Measurements from ENCODE around the gene ADAP1.

Gene ADAP1

GRCh38 chr7:972676-973309 lies 18.3 kb upstream of the ADAP1 start:
- WGBS (ENCODE audit: extremely low coverage, insufficient coverage, low lambda C conversion rate) = no CpG with 5 or more reads among the region's 10 CpGs

GRCh38 chr7:972110-972509 lies 17.6 kb upstream of the ADAP1 start:
- WGBS (ENCODE audit: extremely low coverage, insufficient coverage, low lambda C conversion rate) = no CpG with 5 or more reads among the region's 12 CpGs
- H3K56ac ChIP-seq (ENCODE audit: low read length) = no peak overlapping the region
- no peak overlapping the region for H2AK5ac ChIP-seq (ENCODE audit: low read length)
- no peak overlapping the region for H3K4ac ChIP-seq (ENCODE audit: low read depth, low read length)
- no peak for DNase-seq
- no peak overlapping the region for H3K4me2 ChIP-seq (ENCODE audit: low read length)
- no peak overlapping the region for H3K23ac ChIP-seq (ENCODE audit: low read length)
- peaks cover 17% of the 10 kb centered on the region for H3K79me2 ChIP-seq (ENCODE audit: control insufficient read depth, insufficient read depth, low read length)
- no peak overlapping the region for H3K4me3 ChIP-seq (ENCODE audit: low read length)
- H3K79me1 ChIP-seq (ENCODE audit: low read length) = peaks cover 12% of the 10 kb centered on the region
- H3K36me3 ChIP-seq (ENCODE audit: control insufficient read depth, insufficient read depth, low read length) = peaks cover 12% of the 10 kb centered on the region
- H3K9ac ChIP-seq (ENCODE audit: low read length) = no peak overlapping the region
- H2BK5ac ChIP-seq (ENCODE audit: low read length) = no peak overlapping the region
- H3K27me3 ChIP-seq (ENCODE audit: insufficient read depth, low read length, poor library complexity) = no peaks in the 10 kb centered on the region
- no peak overlapping the region for H2BK15ac ChIP-seq (replicated peaks; ENCODE audit: low read depth)
- H4K5ac ChIP-seq (ENCODE audit: low read length) = no peak overlapping the region
- peaks cover 2% of the 10 kb centered on the region for H3K4me1 ChIP-seq (ENCODE audit: control insufficient read depth, low read depth, low read length)
- no peak overlapping the region for H4K8ac ChIP-seq (ENCODE audit: low read depth, low read length)
- no peak overlapping the region for H2BK120ac ChIP-seq (ENCODE audit: low read depth, low read length)
- no peak overlapping the region for H3K27ac ChIP-seq (ENCODE audit: low read depth, low read length)
- H3K18ac ChIP-seq (ENCODE audit: low read length) = no peak overlapping the region

More at GRCh38 chr7:972676-973309, 18.3 kb upstream of the ADAP1 start:
- Histone ChIP-seq H3K23ac (ENCODE audit: low read length) (no peak overlapping the region), H3K27ac (ENCODE audit: low read depth, low read length) (no peak overlapping the region), H2AK5ac (ENCODE audit: low read length) (no peak overlapping the region), H3K56ac (ENCODE audit: low read length) (no peak overlapping the region), H3K4me3 (ENCODE audit: low read length) (no peak overlapping the region), H4K5ac (ENCODE audit: low read length) (no peak overlapping the region), H3K27me3 (ENCODE audit: insufficient read depth, low read length, poor library complexity) (no peaks in the 10 kb centered on the region), H3K9ac (ENCODE audit: low read length) (no peak overlapping the region), H4K8ac (ENCODE audit: low read depth, low read length) (no peak overlapping the region), H2BK5ac (ENCODE audit: low read length) (no peak overlapping the region), H3K4me1 (ENCODE audit: control insufficient read depth, low read depth, low read length) (peaks cover 2% of the 10 kb centered on the region), H3K79me2 (ENCODE audit: control insufficient read depth, insufficient read depth, low read length) (peaks cover 17% of the 10 kb centered on the region), H3K36me3 (ENCODE audit: control insufficient read depth, insufficient read depth, low read length) (peaks cover 10% of the 10 kb centered on the region), H3K79me1 (ENCODE audit: low read length) (peaks cover 12% of the 10 kb centered on the region), H3K4me2 (ENCODE audit: low read length) (no peak overlapping the region), H2BK120ac (ENCODE audit: low read depth, low read length) (no peak overlapping the region), H2BK15ac (replicated peaks; ENCODE audit: low read depth) (no peak overlapping the region), H3K18ac (ENCODE audit: low read length) (no peak overlapping the region), H3K4ac (ENCODE audit: low read depth, low read length) (no peak overlapping the region)
- DNase-seq = no peak

GRCh38 chr7:970744-971143 lies 16.3 kb upstream of the ADAP1 start:
- Histone ChIP-seq H3K79me1 (ENCODE audit: low read length) (peaks cover 12% of the 10 kb centered on the region), H3K4me3 (ENCODE audit: low read length) (no peak overlapping the region), H3K56ac (ENCODE audit: low read length) (no peak overlapping the region), H3K79me2 (ENCODE audit: control insufficient read depth, insufficient read depth, low read length) (peaks cover 17% of the 10 kb centered on the region), H3K36me3 (ENCODE audit: control insufficient read depth, insufficient read depth, low read length) (peaks cover 12% of the 10 kb centered on the region), H3K27me3 (ENCODE audit: insufficient read depth, low read length, poor library complexity) (no peaks in the 10 kb centered on the region), H2BK15ac (replicated peaks; ENCODE audit: low read depth) (no peak overlapping the region), H3K18ac (ENCODE audit: low read length) (no peak overlapping the region), H3K4me2 (ENCODE audit: low read length) (no peak overlapping the region), H3K27ac (ENCODE audit: low read depth, low read length) (no peak overlapping the region), H2BK120ac (ENCODE audit: low read depth, low read length) (no peak overlapping the region), H2BK5ac (ENCODE audit: low read length) (no peak overlapping the region), H3K4ac (ENCODE audit: low read depth, low read length) (no peak overlapping the region), H2AK5ac (ENCODE audit: low read length) (no peak overlapping the region), H3K23ac (ENCODE audit: low read length) (no peak overlapping the region), H4K5ac (ENCODE audit: low read length) (no peak overlapping the region), H4K8ac (ENCODE audit: low read depth, low read length) (no peak overlapping the region), H3K4me1 (ENCODE audit: control insufficient read depth, low read depth, low read length) (peaks cover 2% of the 10 kb centered on the region), H3K9ac (ENCODE audit: low read length) (no peak overlapping the region)
- no peak for DNase-seq
- WGBS (ENCODE audit: extremely low coverage, insufficient coverage, low lambda C conversion rate) = no CpG with 5 or more reads among the region's 6 CpGs

- no peak overlapping the region for H3K56ac ChIP-seq (ENCODE audit: low read length)
- DNase-seq = no peak
- H3K4me3 ChIP-seq (ENCODE audit: low read length) = no peak overlapping the region
- H2AK5ac ChIP-seq (ENCODE audit: low read length) = no peak overlapping the region
- no peaks in the 10 kb centered on the region for H3K27me3 ChIP-seq (ENCODE audit: insufficient read depth, low read length, poor library complexity)
- no CpG with 5 or more reads among the region's 11 CpGs for WGBS (ENCODE audit: extremely low coverage, insufficient coverage, low lambda C conversion rate)
- H3K4me1 ChIP-seq (ENCODE audit: control insufficient read depth, low read depth, low read length) = peaks cover 2% of the 10 kb centered on the region
- no peak overlapping the region for H4K5ac ChIP-seq (ENCODE audit: low read length)
- peaks cover 12% of the 10 kb centered on the region for H3K36me3 ChIP-seq (ENCODE audit: control insufficient read depth, insufficient read depth, low read length)
- peaks cover 10% of the 10 kb centered on the region for H3K79me1 ChIP-seq (ENCODE audit: low read length)
- no peak overlapping the region for H2BK120ac ChIP-seq (ENCODE audit: low read depth, low read length)
- no peak overlapping the region for H3K4ac ChIP-seq (ENCODE audit: low read depth, low read length)
- no peak overlapping the region for H3K23ac ChIP-seq (ENCODE audit: low read length)
- H3K79me2 ChIP-seq (ENCODE audit: control insufficient read depth, insufficient read depth, low read length) = peaks cover 12% of the 10 kb centered on the region
- H3K27ac ChIP-seq (ENCODE audit: low read depth, low read length) = no peak overlapping the region
- no peak overlapping the region for H3K18ac ChIP-seq (ENCODE audit: low read length)
- H2BK15ac ChIP-seq (replicated peaks; ENCODE audit: low read depth) = no peak overlapping the region
- no peak overlapping the region for H4K8ac ChIP-seq (ENCODE audit: low read depth, low read length)
- H3K9ac ChIP-seq (ENCODE audit: low read length) = no peak overlapping the region
- no peak overlapping the region for H3K4me2 ChIP-seq (ENCODE audit: low read length)
- no peak overlapping the region for H2BK5ac ChIP-seq (ENCODE audit: low read length)
Measured at GRCh38 chr7:969403-969802, 14.9 kb upstream of the ADAP1 start.

GRCh38 chr7:968205-969105 lies 14.0 kb upstream of the ADAP1 start:
- peaks cover 7% of the 10 kb centered on the region for H3K79me1 ChIP-seq (ENCODE audit: low read length)
- WGBS (ENCODE audit: extremely low coverage, insufficient coverage, low lambda C conversion rate) = no CpG with 5 or more reads among the region's 24 CpGs
- H3K18ac ChIP-seq (ENCODE audit: low read length) = no peak overlapping the region
- DNase-seq = no peak
- H3K56ac ChIP-seq (ENCODE audit: low read length) = no peak overlapping the region
- no peak overlapping the region for H4K5ac ChIP-seq (ENCODE audit: low read length)
- no peak overlapping the region for H3K4me2 ChIP-seq (ENCODE audit: low read length)
- H2BK120ac ChIP-seq (ENCODE audit: low read depth, low read length) = no peak overlapping the region
- no peak overlapping the region for H3K4me3 ChIP-seq (ENCODE audit: low read length)
- H3K27ac ChIP-seq (ENCODE audit: low read depth, low read length) = no peak overlapping the region
- no peaks in the 10 kb centered on the region for H3K27me3 ChIP-seq (ENCODE audit: insufficient read depth, low read length, poor library complexity)
- H2BK15ac ChIP-seq (replicated peaks; ENCODE audit: low read depth) = no peak overlapping the region
- H2BK5ac ChIP-seq (ENCODE audit: low read length) = no peak overlapping the region
- peaks cover 9% of the 10 kb centered on the region for H3K79me2 ChIP-seq (ENCODE audit: control insufficient read depth, insufficient read depth, low read length)
- no peak overlapping the region for H3K9ac ChIP-seq (ENCODE audit: low read length)
- no peaks in the 10 kb centered on the region for H3K4me1 ChIP-seq (ENCODE audit: control insufficient read depth, low read depth, low read length)
- no peak overlapping the region for H3K4ac ChIP-seq (ENCODE audit: low read depth, low read length)
- no peak overlapping the region for H3K23ac ChIP-seq (ENCODE audit: low read length)
- H4K8ac ChIP-seq (ENCODE audit: low read depth, low read length) = no peak overlapping the region
- no peak overlapping the region for H2AK5ac ChIP-seq (ENCODE audit: low read length)
- H3K36me3 ChIP-seq (ENCODE audit: control insufficient read depth, insufficient read depth, low read length) = peaks cover 12% of the 10 kb centered on the region
